HT1080 (cell line): ENCODE measurements around the gene B4GALT4. TPM values are rescaled to one million over a fixed set of nuclear protein-coding genes. Genes with fewer than 3 reads are reported as not detected.

Experiments used
- DNase-seq: peaks from one replicate; pipeline ENCODE4 v3.0.0-alpha.2; 2015; ENCODE audit warnings: low read depth
- total RNA-seq: library from RNA; depleted of rRNA; stranded (reverse); fragments of >200 nt; shearing (Covaris generic); gene quantifications from 2 replicates; pipeline ENCODE4 v1.2.3, GENCODE V29; 2014

B4GALT4 gene
- total RNA-seq, 1 experiment from 2014 or later: 16.1 TPM

DNA sequence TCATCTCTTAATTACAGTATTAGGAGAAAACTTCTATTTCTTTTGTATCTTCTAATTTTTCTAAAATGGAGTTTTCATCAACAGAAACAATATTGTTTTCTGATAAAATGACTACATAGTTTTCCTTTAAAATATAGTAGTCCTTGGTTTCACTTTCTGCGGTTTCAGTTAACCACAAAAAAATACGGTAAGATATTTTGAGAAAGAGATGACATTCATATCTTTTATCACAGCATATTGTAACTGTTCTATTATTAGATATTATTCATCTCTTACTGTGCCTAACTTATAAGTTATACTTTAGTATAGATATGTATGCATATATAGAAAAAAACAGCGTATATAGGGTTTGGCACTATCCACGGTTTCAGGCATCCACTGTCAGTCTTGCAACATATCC is 2.3 kb downstream of the B4GALT4 start:
- no peak for DNase-seq

DNA sequence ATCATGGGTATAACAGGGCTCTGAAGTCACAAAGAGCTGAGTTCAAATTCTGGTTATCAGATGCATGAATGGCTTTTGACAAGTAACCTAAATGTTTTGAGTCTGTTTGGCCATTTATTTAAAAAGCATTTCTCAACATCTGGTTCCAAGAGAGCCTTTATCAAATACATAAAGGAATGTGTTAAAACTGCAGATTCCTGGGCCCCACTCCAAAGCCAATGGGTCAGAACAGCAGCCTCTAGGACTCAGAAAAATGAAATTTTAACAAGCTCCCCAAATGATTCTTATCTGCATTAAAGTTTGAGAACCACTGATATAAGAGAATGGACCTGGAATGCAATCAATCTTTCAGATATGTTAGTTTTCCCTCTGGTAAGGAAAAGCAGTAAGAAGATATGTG is 3.4 kb downstream of the B4GALT4 start:
- DNase-seq: no peak

DNA sequence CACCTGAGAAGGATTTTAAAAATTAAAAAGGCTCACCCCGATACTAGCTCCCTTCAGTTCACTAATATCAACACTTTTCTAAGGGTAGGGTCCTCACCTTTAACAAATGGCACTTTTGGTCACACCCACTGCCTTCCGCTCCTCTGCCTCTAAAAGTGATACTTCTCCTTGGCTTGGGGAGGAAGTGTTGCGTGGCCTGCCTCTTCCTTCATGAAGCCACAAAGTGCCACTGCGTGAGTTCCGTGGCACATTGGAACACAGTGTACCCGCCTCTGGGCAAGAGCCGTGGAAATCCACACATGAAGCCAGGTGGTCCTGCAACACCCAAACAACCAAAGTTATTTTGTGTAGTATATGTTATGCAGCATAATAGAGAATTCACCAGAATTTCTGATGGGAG is 3.9 kb downstream of the B4GALT4 start:
- no peak for DNase-seq

DNA sequence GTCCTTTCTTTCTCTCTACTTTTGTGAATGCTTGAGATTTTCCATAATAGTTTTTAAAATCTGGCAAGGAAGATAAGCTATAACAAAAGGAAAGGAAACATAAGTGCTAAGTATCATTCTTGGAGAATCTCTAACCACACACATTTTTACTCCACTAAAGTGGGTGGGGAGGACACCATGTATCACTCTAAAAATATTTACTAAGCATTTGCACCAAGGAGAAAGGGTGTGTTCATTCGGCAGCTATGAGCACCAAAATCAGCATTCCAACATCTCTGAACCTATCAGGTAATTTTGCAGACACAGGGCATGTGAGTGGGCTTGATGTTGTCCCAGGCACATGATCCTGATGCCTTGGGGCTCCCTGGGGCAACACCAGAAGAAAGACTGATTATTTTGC is 5.5 kb downstream of the B4GALT4 start:
- peak; percentile 64 for DNase-seq

DNA sequence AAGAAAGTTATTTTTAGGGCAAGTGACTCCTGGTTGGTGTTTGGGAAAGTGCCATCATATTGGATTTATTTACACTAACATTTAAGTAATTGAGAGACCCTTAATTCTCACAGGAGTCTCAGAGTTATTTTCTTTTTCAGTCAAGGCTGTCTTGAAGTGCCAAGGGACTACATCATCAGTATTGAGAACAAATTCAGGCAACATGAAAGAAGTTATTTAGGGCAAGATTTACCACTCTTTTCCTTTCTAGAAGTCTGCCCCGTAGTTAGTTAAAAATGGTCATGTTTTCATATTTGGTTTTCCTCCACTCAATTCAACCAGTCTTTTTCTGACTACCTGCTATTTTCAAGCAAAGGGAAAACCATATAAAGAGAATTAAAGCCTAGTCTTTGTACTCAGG is 6.1 kb downstream of the B4GALT4 start:
- DNase-seq: no peak

DNA sequence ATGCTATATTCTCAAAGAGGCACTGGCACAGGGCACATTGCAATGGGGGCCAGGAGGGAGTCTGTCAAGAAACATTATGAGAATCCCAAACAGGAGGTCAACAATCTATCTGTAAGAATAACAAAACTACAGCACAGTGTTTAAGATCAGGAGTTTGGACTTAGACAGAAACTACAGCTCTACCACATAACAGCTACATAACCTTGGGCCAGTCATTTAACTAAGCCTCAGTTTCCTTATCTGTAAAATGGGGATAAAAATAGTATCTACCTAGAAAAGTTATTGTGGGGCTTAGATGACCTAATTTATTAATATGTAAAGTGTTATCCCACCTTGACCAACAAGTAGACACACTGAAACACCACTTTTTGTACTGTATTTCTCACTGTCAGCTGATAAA is 9.9 kb downstream of the B4GALT4 start:
- no peak for DNase-seq

DNA sequence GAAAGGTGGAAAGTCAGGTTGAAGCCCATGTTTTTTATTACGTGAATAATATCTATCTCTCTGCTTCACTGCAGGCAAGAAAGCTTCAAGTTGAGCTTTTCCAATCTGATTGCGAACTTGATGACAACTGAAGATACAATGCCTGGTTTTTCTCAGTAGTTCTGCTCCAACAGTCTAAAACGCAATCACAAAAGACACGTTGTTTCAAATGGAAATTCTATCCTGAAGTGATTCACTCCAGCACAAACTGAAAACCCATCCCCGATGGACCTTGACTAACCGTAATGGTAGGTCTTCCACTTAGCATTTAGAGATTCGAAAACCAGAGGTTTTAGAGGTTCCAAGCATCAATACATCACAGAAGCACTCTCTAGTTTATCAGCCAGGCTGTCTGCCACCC is 10.6 kb downstream of the B4GALT4 start:
- DNase-seq: no peak

DNA sequence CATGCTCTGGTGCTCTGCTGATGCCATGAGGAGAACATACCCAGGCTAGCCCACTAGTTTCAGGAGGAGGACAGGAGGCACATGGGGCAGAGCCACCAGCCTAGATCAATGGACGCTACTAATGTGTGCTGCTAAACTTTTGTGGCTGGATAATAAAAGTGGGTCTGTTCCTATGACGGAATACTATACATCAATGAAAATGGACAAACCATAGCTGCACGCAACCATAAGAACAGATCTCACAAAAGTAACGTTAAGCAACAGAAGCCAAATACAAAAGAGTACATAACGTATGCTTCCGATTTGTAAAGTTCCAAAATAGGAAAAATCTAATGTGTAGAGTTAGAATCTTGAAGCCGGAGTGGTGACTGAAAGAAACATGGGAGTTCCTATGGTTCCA is 11.5 kb downstream of the B4GALT4 start:
- no peak for DNase-seq

DNA sequence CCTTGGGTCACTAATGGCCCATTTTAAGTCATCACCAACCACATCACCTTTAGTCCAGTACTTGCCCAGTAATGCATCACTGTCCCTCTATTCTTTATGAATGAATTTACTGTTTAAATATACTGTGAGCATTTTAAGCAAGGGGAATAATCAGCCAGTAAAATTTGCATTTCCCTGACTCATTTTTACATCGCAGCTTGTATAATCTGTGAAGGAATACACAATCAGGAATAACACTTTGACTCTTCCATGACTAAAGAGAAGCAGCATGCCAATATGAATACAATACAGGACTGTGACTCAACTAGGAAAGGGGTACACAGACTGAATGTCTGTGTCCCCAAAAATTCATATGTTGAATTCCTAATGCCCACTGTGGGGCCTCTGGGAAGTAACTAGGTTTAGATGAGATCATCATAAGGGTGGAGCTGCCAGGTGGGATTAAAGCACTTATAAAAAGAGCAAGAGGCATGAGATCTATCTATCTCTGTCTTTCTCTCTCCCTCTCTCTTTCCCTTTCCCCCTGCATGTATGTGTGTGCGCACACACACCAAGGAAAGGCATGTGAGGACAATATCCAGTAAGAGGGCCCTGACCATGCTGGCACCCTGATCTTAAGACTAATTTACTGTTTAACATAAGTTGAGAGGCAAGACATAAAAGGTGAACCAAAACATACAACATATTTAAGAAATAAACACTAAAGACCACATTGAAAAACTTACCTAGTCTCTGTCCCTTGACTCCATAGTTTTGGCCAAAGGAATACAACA is 12.1 kb downstream of the B4GALT4 start:
- DNase-seq: no peak

DNA sequence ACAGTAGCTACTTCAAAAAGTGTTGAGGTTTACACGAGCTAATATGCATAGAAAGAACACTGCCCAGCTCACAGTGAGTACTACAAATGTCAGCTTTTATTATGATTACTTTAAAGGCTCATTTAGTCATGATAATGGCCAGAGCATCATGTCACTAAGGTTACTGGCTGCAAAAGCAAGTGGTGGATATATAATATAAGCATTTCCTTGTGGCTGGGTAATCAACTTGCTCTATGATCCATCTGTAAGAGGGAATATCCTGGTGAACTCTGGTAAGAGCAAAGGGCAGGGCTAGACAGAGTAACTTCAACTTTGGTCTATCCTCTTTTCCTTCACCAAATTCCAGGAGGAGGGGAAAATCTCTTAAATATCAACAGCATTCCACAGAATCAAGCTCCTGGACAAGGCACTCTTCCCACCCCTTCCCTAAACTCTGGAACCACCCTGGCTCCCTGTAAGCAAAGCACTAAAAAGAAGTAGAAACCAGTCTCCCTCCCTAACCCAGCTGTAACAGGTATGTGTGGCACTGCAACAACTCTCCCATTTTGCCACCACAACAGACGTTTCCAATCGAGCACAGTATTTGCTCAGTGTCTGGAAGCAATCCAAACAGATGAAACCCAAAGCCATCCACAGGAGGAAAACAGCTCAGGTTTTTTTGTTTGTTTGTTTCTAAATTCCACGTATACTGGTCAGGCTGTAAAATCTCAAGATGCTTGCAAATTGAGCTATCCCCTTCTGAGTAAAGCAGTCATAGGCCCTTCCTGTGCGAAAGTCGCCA is 13.4 kb downstream of the B4GALT4 start:
- no peak for DNase-seq

DNA sequence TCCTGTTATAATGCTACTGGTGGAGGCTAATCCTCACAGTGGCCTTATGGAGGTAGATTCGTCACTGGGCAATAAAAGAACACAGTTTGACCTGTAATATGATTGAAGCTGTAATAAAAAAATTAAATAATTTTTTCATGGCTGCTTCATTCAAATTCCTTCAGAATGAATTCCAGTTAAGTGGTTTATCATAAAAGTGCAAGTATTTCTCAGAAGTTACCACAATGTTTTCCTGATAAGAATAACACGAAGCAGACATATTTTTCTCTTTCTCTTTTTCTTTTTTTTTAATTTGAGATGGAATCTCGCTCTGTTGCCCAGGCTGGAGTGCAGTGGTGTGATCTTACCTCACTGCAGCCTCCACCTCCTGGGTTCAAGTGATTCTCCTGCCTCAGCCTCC is 15.6 kb downstream of the B4GALT4 start:
- no peak for DNase-seq

DNA sequence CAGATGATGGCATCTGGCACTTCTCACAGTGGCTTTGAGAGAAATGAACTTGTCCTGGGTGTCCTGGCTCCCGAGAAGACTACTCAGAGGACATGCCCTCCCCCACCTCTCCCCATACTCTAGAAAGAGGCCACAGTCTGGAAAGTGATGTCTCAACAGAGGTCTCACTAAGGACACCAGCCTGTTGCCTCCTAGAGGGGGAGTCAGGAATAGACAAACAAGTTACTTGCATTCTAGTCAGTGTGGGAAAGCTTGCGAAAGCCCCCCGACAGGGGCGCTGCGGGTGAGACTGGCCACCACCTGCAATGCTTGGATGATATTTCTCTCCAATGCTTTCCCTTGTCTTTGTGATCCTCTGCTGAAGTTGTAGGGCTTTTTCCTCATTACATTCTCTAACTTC is 17.2 kb downstream of the B4GALT4 start:
- no peak for DNase-seq

DNA sequence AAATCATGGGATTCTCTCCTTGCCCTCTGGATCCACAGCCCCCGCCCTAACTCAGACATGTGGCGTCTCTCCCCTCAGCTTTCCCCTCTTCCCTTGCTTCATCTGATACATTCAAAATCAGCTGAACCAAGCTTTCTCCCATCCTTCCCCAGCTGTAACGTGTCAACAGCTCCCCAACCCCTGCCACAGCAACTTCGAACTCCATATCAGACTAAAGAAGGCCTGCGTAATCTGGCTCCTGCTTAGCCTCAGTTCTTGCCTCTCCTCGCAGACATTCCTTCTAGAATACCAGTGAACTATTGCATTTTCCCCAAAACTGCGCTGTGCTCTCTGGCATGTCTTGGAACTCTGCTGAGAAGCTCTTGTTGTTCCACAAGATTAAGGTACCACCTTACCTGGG is 18.3 kb downstream of the B4GALT4 start:
- no peak for DNase-seq

DNA sequence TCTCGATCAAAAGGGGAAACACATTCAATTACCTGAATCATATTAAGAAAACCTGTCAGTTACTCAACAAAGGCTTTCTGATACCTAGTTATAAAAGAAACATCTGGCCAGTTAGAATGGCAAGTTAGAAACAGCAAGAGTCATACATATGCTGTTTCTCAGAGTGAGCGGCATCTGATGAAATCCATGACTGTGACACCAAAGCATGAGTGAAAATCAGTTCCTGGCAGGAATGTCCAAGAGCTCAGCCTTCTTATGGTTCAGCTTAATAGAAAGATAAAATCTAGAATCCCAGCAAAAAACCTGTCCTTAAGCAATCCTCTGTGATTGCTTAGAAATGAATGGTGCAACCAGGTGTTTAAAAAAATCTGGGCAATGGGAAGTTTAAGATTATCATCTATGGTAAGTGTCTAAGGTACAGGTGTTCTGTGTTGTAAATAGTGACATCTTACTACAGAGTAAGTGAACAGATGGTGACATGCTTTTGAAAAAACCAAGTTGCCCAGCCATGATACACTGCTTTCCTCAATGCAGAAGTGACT is 18.8 kb downstream of the B4GALT4 start:
- DNase-seq: no peak

DNA sequence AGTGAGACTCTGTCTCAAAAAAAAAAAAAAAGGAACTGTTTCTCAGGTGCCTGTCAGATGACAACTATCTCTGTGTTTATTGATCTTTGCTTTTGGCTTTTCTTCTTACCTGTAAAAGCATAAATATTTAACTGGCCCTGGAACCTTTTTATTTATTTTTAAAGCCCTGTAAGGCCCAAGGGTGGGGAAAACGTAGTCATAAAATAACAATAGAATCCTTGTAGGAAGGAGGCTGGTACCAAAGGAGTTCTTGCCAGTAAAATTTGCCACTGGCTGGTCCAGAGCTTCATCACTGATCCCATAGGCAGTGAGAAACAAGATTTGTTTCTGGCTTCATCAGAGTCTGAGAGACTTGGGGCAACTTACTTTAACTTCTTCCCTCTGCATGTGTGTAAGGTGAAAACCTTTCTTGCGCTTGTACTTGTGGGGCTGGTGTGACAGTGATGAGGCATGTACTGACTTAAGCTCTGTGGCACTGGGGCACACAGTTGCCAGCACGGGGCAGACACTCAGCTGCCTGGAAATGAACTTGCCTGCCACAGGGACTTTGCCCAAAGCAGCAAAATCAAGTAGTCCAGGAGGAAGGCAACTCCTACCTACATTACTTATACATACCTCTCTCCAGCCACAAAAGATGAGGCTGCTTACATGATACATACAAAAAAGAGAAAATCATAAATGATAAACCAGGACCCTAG is 19.6 kb downstream of the B4GALT4 start:
- no peak for DNase-seq

DNA sequence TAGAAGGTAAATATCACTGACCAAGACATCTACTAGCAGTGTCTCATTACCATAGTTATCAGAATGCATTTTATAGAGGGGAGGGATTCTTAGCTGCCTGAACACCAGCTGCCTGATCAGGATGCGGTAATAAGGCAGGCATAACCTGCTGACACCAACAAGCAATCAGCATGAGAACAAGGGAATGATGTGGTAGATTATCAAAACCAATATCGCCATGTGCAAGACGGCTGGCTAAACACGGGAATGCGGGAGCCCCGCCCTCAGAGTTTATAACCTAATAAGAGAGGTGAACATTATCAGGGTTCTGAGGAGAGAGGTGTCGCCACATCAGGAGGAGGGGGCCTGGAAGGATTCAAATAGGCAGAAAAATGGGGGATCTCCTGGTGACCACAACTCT is 20.5 kb downstream of the B4GALT4 start:
- DNase-seq: no peak

DNA sequence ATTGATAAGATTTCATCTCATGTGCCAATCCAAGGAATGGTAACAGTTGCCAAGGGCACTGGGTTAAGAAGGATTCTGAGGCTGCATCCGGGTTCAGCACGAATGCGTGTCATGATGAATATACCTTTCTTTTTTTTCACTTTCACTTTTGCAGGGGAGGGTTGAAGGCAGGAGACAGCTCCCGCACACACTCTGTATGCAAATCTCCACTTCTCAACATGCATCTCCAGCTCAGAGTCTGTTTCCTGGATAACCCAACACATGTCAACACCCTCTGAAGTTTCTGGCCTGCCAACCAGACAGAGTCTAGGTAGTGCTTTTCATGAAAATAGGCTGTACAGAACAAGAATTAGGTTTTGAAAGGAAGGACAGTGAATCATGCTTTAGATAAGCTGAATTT is 21.6 kb downstream of the B4GALT4 start:
- no peak for DNase-seq

DNA sequence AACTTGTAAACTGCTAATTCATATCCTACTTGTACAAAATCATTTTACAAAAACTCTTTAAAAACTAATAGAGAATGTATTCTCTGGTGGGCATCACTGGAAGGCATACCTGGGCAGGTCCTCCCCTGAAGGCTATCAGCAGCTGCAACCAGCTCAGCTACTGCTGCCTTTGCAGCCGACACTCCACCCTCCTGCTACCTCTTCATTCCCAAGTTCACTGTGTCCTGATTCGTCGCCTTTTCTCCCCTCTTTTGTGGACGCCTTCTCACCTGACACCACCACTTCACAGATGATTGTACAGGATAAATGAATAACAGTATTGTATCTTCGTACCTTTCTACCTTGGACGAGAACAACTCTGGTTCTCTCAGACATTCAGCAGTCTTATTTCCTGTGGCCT is 28.9 kb downstream of the B4GALT4 start:
- no peak for DNase-seq

DNA sequence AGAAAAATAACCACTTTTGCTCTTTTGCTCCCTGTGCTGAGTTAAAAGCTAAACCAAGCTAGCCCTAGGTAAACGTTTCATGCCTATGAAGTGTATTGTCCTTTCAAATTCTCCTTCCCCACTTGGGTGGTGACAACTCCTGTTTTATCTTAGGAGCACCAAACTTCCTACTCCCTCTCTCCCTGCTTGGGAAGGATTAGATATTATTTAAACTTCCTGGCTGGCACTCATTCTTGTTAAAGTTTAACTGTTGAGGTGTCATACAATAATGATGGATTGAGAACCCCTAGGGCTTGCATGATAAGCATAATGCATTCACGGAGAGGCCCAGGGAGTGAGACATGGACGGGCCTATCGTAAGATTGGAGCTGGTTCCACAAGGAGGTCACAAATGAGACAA is 29.5 kb downstream of the B4GALT4 start:
- no peak for DNase-seq

DNA sequence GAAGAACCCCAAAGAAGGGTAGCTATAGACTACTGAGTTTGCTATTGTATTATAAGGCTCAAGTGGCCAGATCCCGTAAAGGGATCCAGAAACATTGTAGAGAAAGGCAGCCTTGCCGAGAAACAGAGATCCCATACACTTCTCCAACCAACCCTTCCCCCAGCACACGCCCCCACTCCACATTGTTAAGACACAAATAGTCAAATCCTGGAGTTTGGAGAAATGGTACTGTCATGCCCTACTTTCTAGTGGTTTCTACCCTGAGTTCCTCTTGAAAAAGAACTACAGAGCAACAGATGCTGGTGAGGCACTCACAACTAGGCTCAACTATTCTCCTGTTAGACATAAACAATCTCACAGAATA is 33.2 kb downstream of the B4GALT4 start:
- no peak for DNase-seq

DNA sequence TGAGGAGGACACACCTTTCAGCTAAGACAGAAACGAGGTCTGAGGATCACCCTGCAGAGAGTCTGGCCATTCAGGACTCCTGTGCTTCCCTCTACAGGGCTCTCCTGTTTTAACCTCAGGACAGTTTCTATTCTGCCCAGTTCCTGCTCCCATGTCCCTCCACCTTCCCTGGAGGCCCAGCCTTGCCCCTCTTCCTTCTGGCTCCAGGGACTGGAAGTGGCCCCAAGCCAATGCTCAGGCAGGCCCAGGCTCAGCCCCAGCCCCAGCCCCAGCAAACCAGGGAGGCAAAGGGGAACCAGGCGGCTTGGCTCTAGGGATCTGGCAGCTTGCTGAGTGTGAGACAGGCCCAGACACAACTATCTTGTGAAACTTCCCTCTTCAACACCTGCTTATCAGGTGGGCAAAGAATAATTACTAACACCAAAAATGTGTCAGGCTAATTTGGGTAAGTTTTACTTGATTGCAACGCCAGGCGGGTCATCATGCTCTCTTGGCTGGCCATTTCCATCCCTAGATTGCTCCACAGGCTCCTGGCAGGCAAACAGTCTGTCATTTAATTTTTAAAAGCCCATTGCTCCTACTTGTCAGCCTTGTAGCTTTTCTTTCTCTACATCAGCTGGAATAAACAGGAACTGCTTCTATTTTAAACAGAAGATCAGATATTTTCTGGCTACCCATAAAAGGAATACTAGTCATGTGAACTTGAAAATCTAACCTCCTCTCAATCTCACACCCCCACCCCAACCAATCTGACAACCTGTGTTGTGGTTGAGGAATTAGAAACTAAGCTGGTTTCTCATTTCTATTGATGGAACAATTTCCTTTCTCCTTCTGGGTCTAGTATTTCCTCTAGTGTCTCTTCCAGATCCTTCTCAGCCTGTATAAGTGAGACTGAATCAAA is 33.8 kb downstream of the B4GALT4 start:
- DNase-seq: no peak
